Endodermal cell (in vitro differentiated cells): ENCODE data around the gene SAMD8. TPM values are rescaled to one million over a fixed set of nuclear protein-coding genes. Genes with fewer than 3 reads are reported as not detected.
"Not testable (repeated sequence)": the region's sequence is repeated elsewhere in the genome, so short reads cannot be mapped to it uniquely, and the experiment has no call there.

Experiments used
- DNase-seq: peaks from one replicate; pipeline ENCODE4 v3.0.0-alpha.2; 2017
- H3K27ac ChIP-seq: 2 replicates; pipeline ENCODE4 v1.5.1; 2013; ENCODE audit warnings: mild to moderate bottlenecking, low read depth, low read length, moderate library complexity
- H3K27me3 ChIP-seq: 2 replicates; pipeline ENCODE4 v1.6.1; 2013; ENCODE audit warnings: mild to moderate bottlenecking, low read length, moderate library complexity; ENCODE audit not compliant: insufficient read depth, control insufficient read depth, poor library complexity, severe bottlenecking
- H3K36me3 ChIP-seq: 2 replicates; pipeline ENCODE4 v1.7.0; 2013; ENCODE audit warnings: mild to moderate bottlenecking, low read length, moderate library complexity; ENCODE audit not compliant: control insufficient read depth, insufficient read depth
- H3K4me1 ChIP-seq: one replicate; pipeline ENCODE4 v1.7.0; 2013; ENCODE audit warnings: low read length; ENCODE audit not compliant: control insufficient read depth, insufficient read depth
- H3K4me3 ChIP-seq: 2 replicates; pipeline ENCODE4 v1.5.1; 2013; ENCODE audit warnings: mild to moderate bottlenecking, low read length, moderate library complexity
- H3K9ac ChIP-seq: 2 replicates; pipeline ENCODE4 v1.6.1; 2013; ENCODE audit warnings: mild to moderate bottlenecking, low read length, moderate library complexity; ENCODE audit not compliant: poor library complexity, severe bottlenecking; ENCODE audit errors: extremely low read depth
- H3K9me3 ChIP-seq: 2 replicates; pipeline ENCODE4 v1.6.1; 2013; ENCODE audit warnings: mild to moderate bottlenecking, low read length, moderate library complexity; ENCODE audit not compliant: control insufficient read depth
- H3K27ac Mint-ChIP-seq: 2 replicates; pipeline ENCODE4 v1.8.0; 2020; ENCODE audit warnings: mixed read lengths
- H3K27me3 Mint-ChIP-seq: 2 replicates; pipeline ENCODE4 v1.8.0; 2021; ENCODE audit warnings: mild to moderate bottlenecking, mixed read lengths; ENCODE audit not compliant: insufficient read depth
- H3K36me3 Mint-ChIP-seq: 2 replicates; pipeline ENCODE4 v1.8.0; 2020; ENCODE audit warnings: low read depth, mixed read lengths
- H3K4me1 Mint-ChIP-seq: 2 replicates; pipeline ENCODE4 v1.8.0; 2020; ENCODE audit warnings: mixed read lengths
- H3K4me3 Mint-ChIP-seq: 2 replicates; pipeline ENCODE4 v1.8.0; 2020; ENCODE audit warnings: mild to moderate bottlenecking, moderate library complexity, mixed read lengths
- H3K9me3 Mint-ChIP-seq: 2 replicates; pipeline ENCODE4 v1.8.0; 2020; ENCODE audit warnings: mild to moderate bottlenecking, mixed read lengths
- WGBS, 2 experiments: methylation state at CpG; one replicate each; pipeline versions ENCODE4 v1.1.5 to v1.1.7; 2013; ENCODE audit warnings: missing lambda C conversion rate in 2 of 2, mixed read lengths in 1 of 2; ENCODE audit not compliant: insufficient coverage in 1 of 2, insufficient read length in 1 of 2; 5-methylcytosine and 5-hydroxymethylcytosine counted together
- total RNA-seq, 2 donors: library from RNA; stranded (reverse); fragmentation: NEBNext Ultra II Directional in 1 of 2; extraction: Animal tissue kit (Norgen Biotek cat#: 25700) in 1 of 2; gene quantifications; 2 replicates in 1 of 2; 3 replicates in 1 of 2; pipeline ENCODE4 v1.2.1, GENCODE V29; 2021
- TF ChIP-seq, protein P1 (sequence below): fragments of 200-600 bp; sonication (generic); conservative IDR thresholded peaks from 2 replicates; pipeline ENCODE4 v1.5.0; 2021; ENCODE audit warnings: antibody characterized with exemption, mild to moderate bottlenecking

SAMD8 gene
- total RNA-seq, 2 donors from 2014 or later = 25.9 to 31.7 TPM

DNA sequence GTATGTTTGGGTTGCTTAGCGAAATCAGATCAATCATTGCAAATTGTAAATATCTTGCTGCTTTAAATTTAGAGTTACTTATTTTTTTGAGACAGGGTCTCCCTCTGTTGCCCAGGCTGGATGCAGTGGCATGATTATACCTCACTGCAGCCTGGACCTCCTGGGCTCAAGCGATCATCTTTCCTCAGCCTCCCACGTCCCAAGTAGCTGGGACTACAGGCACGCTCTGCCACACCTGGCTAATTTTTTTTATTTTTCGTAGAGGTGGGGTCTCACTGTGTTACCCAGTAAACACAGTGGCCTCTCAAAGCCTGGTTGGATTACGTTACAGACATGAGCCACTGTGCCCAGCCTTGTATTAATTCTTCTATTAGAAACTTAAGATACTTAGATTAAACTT, 100.9 kb downstream of the SAMD8 start:
- TF ChIP-seq, protein P1, sequence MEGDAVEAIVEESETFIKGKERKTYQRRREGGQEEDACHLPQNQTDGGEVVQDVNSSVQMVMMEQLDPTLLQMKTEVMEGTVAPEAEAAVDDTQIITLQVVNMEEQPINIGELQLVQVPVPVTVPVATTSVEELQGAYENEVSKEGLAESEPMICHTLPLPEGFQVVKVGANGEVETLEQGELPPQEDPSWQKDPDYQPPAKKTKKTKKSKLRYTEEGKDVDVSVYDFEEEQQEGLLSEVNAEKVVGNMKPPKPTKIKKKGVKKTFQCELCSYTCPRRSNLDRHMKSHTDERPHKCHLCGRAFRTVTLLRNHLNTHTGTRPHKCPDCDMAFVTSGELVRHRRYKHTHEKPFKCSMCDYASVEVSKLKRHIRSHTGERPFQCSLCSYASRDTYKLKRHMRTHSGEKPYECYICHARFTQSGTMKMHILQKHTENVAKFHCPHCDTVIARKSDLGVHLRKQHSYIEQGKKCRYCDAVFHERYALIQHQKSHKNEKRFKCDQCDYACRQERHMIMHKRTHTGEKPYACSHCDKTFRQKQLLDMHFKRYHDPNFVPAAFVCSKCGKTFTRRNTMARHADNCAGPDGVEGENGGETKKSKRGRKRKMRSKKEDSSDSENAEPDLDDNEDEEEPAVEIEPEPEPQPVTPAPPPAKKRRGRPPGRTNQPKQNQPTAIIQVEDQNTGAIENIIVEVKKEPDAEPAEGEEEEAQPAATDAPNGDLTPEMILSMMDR = no peak
- no peaks in the 10 kb centered on the region for H3K9me3 Mint-ChIP-seq
- H3K4me3 Mint-ChIP-seq = peak overlapping the region; percentile 99
- Histone ChIP-seq H3K4me3 (peak overlapping the region; percentile 98), H3K36me3 (peaks cover 57% of the 10 kb centered on the region), H3K4me1 (peaks cover 12% of the 10 kb centered on the region), H3K9ac (peak overlapping the region; percentile 95), H3K27me3 (no peaks in the 10 kb centered on the region), H3K9me3 (no peaks in the 10 kb centered on the region), H3K27ac (no peak overlapping the region)
- peak overlapping the region; percentile 59 for H3K27ac Mint-ChIP-seq
- H3K36me3 Mint-ChIP-seq = peaks cover 57% of the 10 kb centered on the region
- no peaks in the 10 kb centered on the region for H3K27me3 Mint-ChIP-seq
- H3K4me1 Mint-ChIP-seq = peaks cover 39% of the 10 kb centered on the region
- DNase-seq = peak; percentile 29
- 85 to 94% methylated on average over 4 to 6 of the region's 6 CpGs for WGBS, 2 experiments

DNA sequence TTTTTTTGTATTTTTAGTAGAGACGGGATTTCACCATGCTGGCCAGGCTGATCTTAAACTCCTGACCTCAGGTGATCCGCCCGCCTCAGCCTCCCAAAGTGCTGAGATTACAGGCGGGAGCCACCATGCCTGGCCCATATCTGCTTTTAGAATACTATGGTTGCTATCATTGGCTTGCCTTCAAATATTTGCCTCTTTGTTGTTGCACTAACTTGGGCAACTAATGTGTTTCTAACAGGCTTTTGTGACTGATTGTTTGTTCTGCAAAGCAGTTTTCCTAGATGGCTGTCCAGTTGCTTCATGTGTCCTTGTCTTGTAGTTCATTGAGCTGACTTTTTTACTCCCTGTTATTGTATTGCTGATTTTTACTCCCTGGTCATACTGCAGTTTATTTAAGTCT, 108.8 kb downstream of the SAMD8 start:
- Mint-ChIP-seq H3K27ac (peak overlapping the region; percentile 15), H3K9me3 (no peaks in the 10 kb centered on the region), H3K4me1 (peaks cover 33% of the 10 kb centered on the region), H3K36me3 (peaks cover 90% of the 10 kb centered on the region), H3K4me3 (no peak overlapping the region), H3K27me3 (no peaks in the 10 kb centered on the region)
- H3K27ac ChIP-seq = no peak overlapping the region
- TF ChIP-seq, protein P1 = no peak
- H3K4me1 ChIP-seq = peaks cover 7% of the 10 kb centered on the region
- H3K36me3 ChIP-seq = peaks cover 93% of the 10 kb centered on the region
- H3K27me3 ChIP-seq = no peaks in the 10 kb centered on the region
- 91 to 95% methylated on average over 4 of the region's 4 CpGs for WGBS, 2 experiments
- DNase-seq = no peak
- H3K9ac ChIP-seq = no peak overlapping the region
- H3K9me3 ChIP-seq = no peaks in the 10 kb centered on the region
- H3K4me3 ChIP-seq = no peak overlapping the region

DNA sequence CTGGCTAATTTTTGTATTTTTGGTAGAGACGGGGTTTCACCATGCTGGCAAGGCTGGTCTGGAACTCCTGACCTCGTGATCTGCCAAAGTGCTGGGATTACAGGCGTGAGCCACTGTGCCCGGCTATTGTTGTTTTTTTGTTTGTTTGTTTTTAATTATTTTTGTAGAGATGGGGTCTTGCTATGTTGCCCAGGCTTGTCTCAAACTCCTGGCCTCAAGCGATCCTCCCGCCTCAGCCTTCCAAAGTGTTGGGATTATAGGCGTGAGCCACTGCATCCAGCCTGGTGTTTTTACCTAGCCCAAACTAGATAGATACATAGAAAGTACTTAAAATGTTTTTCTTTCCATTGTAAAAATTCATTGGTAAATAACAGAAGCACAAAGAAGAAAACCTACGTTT, 110.0 kb downstream of the SAMD8 start:
- H3K27me3 ChIP-seq, H3K4me3 ChIP-seq, H3K9me3 ChIP-seq, H3K4me3 Mint-ChIP-seq, H3K27me3 Mint-ChIP-seq, H3K9ac ChIP-seq, DNase-seq, H3K27ac ChIP-seq, H3K9me3 Mint-ChIP-seq: not testable (repeated sequence)
- peaks cover 41% of the 10 kb centered on the region for H3K4me1 Mint-ChIP-seq
- H3K36me3 Mint-ChIP-seq = peaks cover 86% of the 10 kb centered on the region
- H3K27ac Mint-ChIP-seq = peak overlapping the region; percentile 61
- Histone ChIP-seq H3K36me3 (peaks cover 92% of the 10 kb centered on the region), H3K4me1 (peaks cover 13% of the 10 kb centered on the region)
- 89 to 94% methylated on average over 6 to 7 of the region's 8 CpGs for WGBS, 2 experiments

DNA sequence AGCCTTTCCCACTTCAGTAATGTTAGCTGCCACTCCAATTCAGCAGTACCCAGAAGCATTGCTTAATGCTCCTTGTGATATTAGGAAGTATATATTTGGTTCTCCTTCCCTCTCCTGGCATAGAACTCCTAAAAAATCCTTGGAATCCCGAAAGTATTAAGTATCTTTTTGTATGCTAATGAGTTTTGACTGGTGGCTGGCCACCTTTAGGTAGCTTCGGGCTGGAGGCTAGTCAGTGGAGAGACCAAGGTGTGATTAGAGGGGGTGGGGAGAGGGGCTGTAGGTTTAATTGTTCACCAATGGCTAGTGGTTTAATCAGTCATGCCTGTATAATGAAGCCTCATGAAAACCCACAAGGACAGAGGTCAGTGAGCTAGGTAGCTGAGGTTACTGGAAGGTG, 112.1 kb downstream of the SAMD8 start:
- Mint-ChIP-seq H3K27ac (peak overlapping the region; percentile 89), H3K4me1 (peaks cover 46% of the 10 kb centered on the region), H3K27me3 (no peaks in the 10 kb centered on the region), H3K4me3 (peak overlapping the region; percentile 31), H3K36me3 (peaks cover 79% of the 10 kb centered on the region), H3K9me3 (no peaks in the 10 kb centered on the region)
- peak; percentile 85 for DNase-seq
- peak overlapping the region; percentile 61 for H3K4me3 ChIP-seq
- peaks cover 17% of the 10 kb centered on the region for H3K4me1 ChIP-seq
- TF ChIP-seq, protein P1 = no peak
- no peaks in the 10 kb centered on the region for H3K27me3 ChIP-seq
- 29 to 40% methylated on average over 1 to 2 of the region's 2 CpGs for WGBS, 2 experiments
- H3K36me3 ChIP-seq = peaks cover 86% of the 10 kb centered on the region
- H3K9ac ChIP-seq = no peak overlapping the region
- no peaks in the 10 kb centered on the region for H3K9me3 ChIP-seq
- H3K27ac ChIP-seq = peak overlapping the region; percentile 42
